ENCODE data around the gene DOCK11. TPM values are rescaled to one million over a fixed set of nuclear protein-coding genes. Genes with fewer than 3 reads are reported as not detected.

Gene DOCK11
- total RNA-seq, 2 experiments from 2014 or later, result 27.0 to 34.7 TPM

DNA sequence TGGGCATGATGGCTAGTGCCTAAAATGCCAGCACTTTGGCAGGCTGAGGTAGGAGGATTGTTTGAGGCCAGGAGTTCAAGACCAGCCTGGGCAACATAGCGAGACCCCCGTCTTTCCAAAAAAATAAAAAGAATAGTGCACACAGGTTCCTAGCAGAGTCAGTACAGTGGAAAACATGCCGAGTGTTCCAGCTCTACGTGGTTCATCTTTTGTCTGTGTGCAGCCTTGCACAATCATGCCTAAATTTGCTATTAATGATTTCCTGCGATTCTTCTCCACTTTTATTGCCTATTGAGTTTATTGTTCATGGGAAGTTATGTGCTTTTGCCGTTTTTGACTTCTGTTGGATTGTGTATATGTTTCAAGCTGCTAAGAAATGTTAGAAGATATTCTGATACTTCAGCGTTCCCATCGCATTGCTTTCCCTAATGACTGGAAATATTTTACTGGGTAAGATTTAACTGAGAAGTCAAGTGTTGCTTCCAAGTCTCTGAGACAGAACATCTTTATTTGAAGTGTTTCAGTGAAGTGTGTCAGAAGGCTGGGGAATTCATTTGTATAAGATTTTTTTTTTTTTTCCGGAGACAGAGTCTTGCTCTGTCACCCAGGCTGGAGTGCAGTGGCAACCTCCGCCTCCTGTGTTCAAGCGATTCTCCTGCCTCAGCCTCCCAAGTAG lies 11.3 kb downstream of the DOCK11 start:
- H3K9me3 ChIP-seq (ENCODE audit: low read length), result no peaks in the 10 kb centered on the region
- peaks cover 16% of the 10 kb centered on the region; the same call in 1 of the 2 replicates for H3K79me2 ChIP-seq (ENCODE audit: insufficient read depth, low read depth, low read length)
- CTCF ChIA-PET (ENCODE audit: unreplicated experiment), result interaction anchor here (1.1 kb wide), 1 partner anchor 10 kb away, joined by 3 read pairs; no protein-coding TSS in a partner anchor
- BruUV-seq (replicated peaks), result no TSS peak
- DNase-seq (ENCODE audit: low spot score), result no peak
- H4K20me1 ChIP-seq (ENCODE audit: insufficient read depth, low read length), result no peaks in the 10 kb centered on the region
- no peak overlapping the region for H3K4me2 ChIP-seq (ENCODE audit: low read length)
- intact Hi-C loops (cut with micrococcal nuclease; ENCODE audit: unreplicated experiment), result no loop called here
- no peak overlapping the region for H3K4me3 ChIP-seq (ENCODE audit: low read depth, low read length, poor library complexity, severe bottlenecking)
- no peaks in the 10 kb centered on the region for H3K9me2 ChIP-seq (ENCODE audit: insufficient read depth, low read length)
- peaks cover 21% of the 10 kb centered on the region for H3K4me1 ChIP-seq (ENCODE audit: insufficient read depth, low read length, poor library complexity, severe bottlenecking)
- no peaks in the 10 kb centered on the region; the same call in 1 of the 2 replicates for H3K36me3 ChIP-seq (ENCODE audit: insufficient read depth, low read length)
- H2AFZ ChIP-seq (ENCODE audit: low read length), result no peak overlapping the region
- TF ChIP-seq, protein P1, sequence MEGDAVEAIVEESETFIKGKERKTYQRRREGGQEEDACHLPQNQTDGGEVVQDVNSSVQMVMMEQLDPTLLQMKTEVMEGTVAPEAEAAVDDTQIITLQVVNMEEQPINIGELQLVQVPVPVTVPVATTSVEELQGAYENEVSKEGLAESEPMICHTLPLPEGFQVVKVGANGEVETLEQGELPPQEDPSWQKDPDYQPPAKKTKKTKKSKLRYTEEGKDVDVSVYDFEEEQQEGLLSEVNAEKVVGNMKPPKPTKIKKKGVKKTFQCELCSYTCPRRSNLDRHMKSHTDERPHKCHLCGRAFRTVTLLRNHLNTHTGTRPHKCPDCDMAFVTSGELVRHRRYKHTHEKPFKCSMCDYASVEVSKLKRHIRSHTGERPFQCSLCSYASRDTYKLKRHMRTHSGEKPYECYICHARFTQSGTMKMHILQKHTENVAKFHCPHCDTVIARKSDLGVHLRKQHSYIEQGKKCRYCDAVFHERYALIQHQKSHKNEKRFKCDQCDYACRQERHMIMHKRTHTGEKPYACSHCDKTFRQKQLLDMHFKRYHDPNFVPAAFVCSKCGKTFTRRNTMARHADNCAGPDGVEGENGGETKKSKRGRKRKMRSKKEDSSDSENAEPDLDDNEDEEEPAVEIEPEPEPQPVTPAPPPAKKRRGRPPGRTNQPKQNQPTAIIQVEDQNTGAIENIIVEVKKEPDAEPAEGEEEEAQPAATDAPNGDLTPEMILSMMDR (conservative IDR thresholded peaks at IDR 0.05; ENCODE audit: low read length), result no peak
- no peak for TF ChIP-seq EZH2phosphoT487 (IDR thresholded peaks at IDR 0.05; ENCODE audit: borderline replicate concordance, low read depth, low read length)
- no peak overlapping the region for H3K27ac ChIP-seq (ENCODE audit: low read depth, low read length, poor library complexity, severe bottlenecking)
- POLR2A ChIA-PET, result no interaction called here

DNA sequence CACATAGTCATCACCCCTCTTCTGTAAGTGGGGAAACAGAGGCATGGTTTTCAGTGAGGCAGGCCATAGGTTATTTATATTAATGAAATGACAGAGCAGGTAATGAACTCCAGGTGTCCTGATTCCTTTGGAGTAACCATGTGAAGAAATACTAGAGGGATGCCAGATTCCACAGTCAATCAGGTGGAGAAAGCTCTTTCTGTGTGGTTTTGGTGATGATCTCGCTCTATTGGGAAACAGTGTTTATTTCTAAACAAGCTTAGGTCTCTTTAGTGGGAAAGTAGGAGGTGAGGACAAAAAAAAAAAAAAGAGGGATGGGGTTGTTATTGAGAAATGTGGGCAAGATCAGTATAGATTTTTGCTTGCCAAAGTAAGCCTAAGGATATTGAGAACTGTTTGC lies 12.2 kb downstream of the DOCK11 start:
- CTCF ChIA-PET (ENCODE audit: unreplicated experiment), result interaction anchor here (0.5 kb wide), 1 partner anchor 24 kb away, joined by 5 read pairs; no protein-coding TSS in a partner anchor
- TF ChIP-seq, protein P1 (conservative IDR thresholded peaks at IDR 0.05; ENCODE audit: low read length), result no peak
- TF ChIP-seq EZH2phosphoT487 (IDR thresholded peaks at IDR 0.05; ENCODE audit: borderline replicate concordance, low read depth, low read length), result no peak
- no peak overlapping the region for H3K4me3 ChIP-seq (ENCODE audit: low read depth, low read length, poor library complexity, severe bottlenecking)
- no peaks in the 10 kb centered on the region for H4K20me1 ChIP-seq (ENCODE audit: insufficient read depth, low read length)
- BruUV-seq (replicated peaks), result no TSS peak
- H3K4me2 ChIP-seq (ENCODE audit: low read length), result no peak overlapping the region
- H3K4me1 ChIP-seq (ENCODE audit: insufficient read depth, low read length, poor library complexity, severe bottlenecking), result peaks cover 13% of the 10 kb centered on the region
- H2AFZ ChIP-seq (ENCODE audit: low read length), result no peak overlapping the region
- no peak for DNase-seq (ENCODE audit: low spot score)
- peaks cover 9% of the 10 kb centered on the region; the same call in 1 of the 2 replicates for H3K79me2 ChIP-seq (ENCODE audit: insufficient read depth, low read depth, low read length)
- H3K9me2 ChIP-seq (ENCODE audit: insufficient read depth, low read length), result no peaks in the 10 kb centered on the region
- intact Hi-C loops (cut with micrococcal nuclease; ENCODE audit: unreplicated experiment), result no loop called here
- no peaks in the 10 kb centered on the region for H3K9me3 ChIP-seq (ENCODE audit: low read length)
- POLR2A ChIA-PET, result interaction anchor here (0.5 to 1.3 kb wide), 4 partner anchors 13 to 107 kb away, joined by 3 to 4 read pairs (median 3); no protein-coding TSS in a partner anchor
- no peak overlapping the region for H3K27ac ChIP-seq (ENCODE audit: low read depth, low read length, poor library complexity, severe bottlenecking)
- no peaks in the 10 kb centered on the region; the same call in 1 of the 2 replicates for H3K36me3 ChIP-seq (ENCODE audit: insufficient read depth, low read length)

DNA sequence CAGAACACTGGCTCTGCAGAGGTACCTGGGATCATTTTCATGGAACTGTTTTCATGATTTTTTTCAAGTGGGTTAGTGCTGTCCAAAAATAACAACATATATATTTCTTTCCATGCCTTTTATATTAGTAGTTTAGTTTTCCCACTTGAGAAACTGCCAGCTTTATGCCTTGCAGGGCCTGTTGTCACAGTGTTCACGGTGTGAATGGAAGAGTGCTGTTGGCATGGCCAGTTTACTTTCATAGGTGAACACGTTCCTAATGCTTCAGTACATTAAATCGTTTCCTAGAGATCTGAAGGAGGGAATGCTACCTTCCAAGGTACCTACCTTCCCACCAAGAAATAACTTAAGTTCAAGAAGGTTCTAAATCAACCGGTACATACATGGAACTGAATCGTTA lies 12.6 kb downstream of the DOCK11 start:
- H2AFZ ChIP-seq (ENCODE audit: low read length), result no peak overlapping the region
- CTCF ChIA-PET (ENCODE audit: unreplicated experiment), result interaction anchor here (0.5 kb wide), 1 partner anchor 23 kb away, joined by 5 read pairs; no protein-coding TSS in a partner anchor
- H3K4me3 ChIP-seq (ENCODE audit: low read depth, low read length, poor library complexity, severe bottlenecking), result no peak overlapping the region
- peaks cover 10% of the 10 kb centered on the region for H3K4me1 ChIP-seq (ENCODE audit: insufficient read depth, low read length, poor library complexity, severe bottlenecking)
- no peaks in the 10 kb centered on the region; the same call in 1 of the 2 replicates for H3K36me3 ChIP-seq (ENCODE audit: insufficient read depth, low read length)
- no peaks in the 10 kb centered on the region for H4K20me1 ChIP-seq (ENCODE audit: insufficient read depth, low read length)
- no peak overlapping the region for H3K27ac ChIP-seq (ENCODE audit: low read depth, low read length, poor library complexity, severe bottlenecking)
- POLR2A ChIA-PET, result interaction anchor here (0.5 to 1.3 kb wide), 4 partner anchors 8 to 23 kb away, joined by 3 read pairs; no protein-coding TSS in a partner anchor
- H3K79me2 ChIP-seq (ENCODE audit: insufficient read depth, low read depth, low read length), result peaks cover 9% of the 10 kb centered on the region; the same call in 1 of the 2 replicates
- intact Hi-C loops (cut with micrococcal nuclease; ENCODE audit: unreplicated experiment), result no loop called here
- no peak overlapping the region for H3K4me2 ChIP-seq (ENCODE audit: low read length)
- TF ChIP-seq, protein P1 (conservative IDR thresholded peaks at IDR 0.05; ENCODE audit: low read length), result no peak
- no peak for TF ChIP-seq EZH2phosphoT487 (IDR thresholded peaks at IDR 0.05; ENCODE audit: borderline replicate concordance, low read depth, low read length)
- no peak for DNase-seq (ENCODE audit: low spot score)
- H3K9me3 ChIP-seq (ENCODE audit: low read length), result no peaks in the 10 kb centered on the region
- H3K9me2 ChIP-seq (ENCODE audit: insufficient read depth, low read length), result no peaks in the 10 kb centered on the region
- BruUV-seq (replicated peaks), result no TSS peak
